Activated naive CD8-positive, alpha-beta T cell treated with anti-CD3 and anti-CD28 coated beads, Interleukin-2, amount 50 U/mL, for 24 hours (primary cell): ENCODE data around the gene ACOX2.
"Not testable (repeated sequence)": the region's sequence is repeated elsewhere in the genome, so short reads cannot be mapped to it uniquely, and the experiment has no call there.

Experiments
- ATAC-seq: fragments of 150-1000 bp; cut with Tn5 transposase; one replicate; pipeline ENCODE4 v1.10.0; 2021
- DNase-seq: peaks from one replicate; pipeline ENCODE4 v3.0.0; 2021
- H3K27ac Mint-ChIP-seq: one replicate; pipeline ENCODE4 v1.8.0; 2021; ENCODE audit warnings: mild to moderate bottlenecking, mixed read lengths
- H3K27me3 Mint-ChIP-seq: one replicate; pipeline ENCODE4 v1.8.0; 2021; ENCODE audit warnings: mixed read lengths
- H3K36me3 Mint-ChIP-seq: one replicate; pipeline ENCODE4 v1.8.0; 2021; ENCODE audit warnings: low read depth, mixed read lengths
- H3K4me1 Mint-ChIP-seq: one replicate; pipeline ENCODE4 v1.8.0; 2021; ENCODE audit warnings: mixed read lengths
- H3K4me3 Mint-ChIP-seq: one replicate; pipeline ENCODE4 v1.8.0; 2021; ENCODE audit warnings: mild to moderate bottlenecking, moderate library complexity, mixed read lengths
- H3K9me3 Mint-ChIP-seq: one replicate; pipeline ENCODE4 v1.8.0; 2021; ENCODE audit warnings: mixed read lengths

ACOX2 gene

GRCh38 chr3:58532794-58533220 lies 4.2 kb downstream of the ACOX2 start:
- Mint-ChIP-seq H3K27ac (peak overlapping the region; percentile 82), H3K36me3 (no peaks in the 10 kb centered on the region), H3K4me3 (peak overlapping the region; percentile 43), H3K4me1 (peaks cover 18% of the 10 kb centered on the region), H3K9me3 (no peaks in the 10 kb centered on the region), H3K27me3 (no peaks in the 10 kb centered on the region)
- peak; percentile 96 for ATAC-seq
- DNase-seq, result peak; percentile 84

GRCh38 chr3:58531956-58532355 lies 5.0 kb downstream of the ACOX2 start:
- peak overlapping the region; percentile 82 for H3K27ac Mint-ChIP-seq
- H3K27me3 Mint-ChIP-seq, result no peaks in the 10 kb centered on the region
- H3K36me3 Mint-ChIP-seq, result no peaks in the 10 kb centered on the region
- DNase-seq, result no peak
- H3K9me3 Mint-ChIP-seq, result no peaks in the 10 kb centered on the region
- H3K4me1 Mint-ChIP-seq, result peaks cover 18% of the 10 kb centered on the region
- H3K4me3 Mint-ChIP-seq, result no peak overlapping the region
- ATAC-seq, result peak; percentile 50

GRCh38 chr3:58531555-58531954 lies 5.4 kb downstream of the ACOX2 start:
- Mint-ChIP-seq H3K4me1 (peaks cover 18% of the 10 kb centered on the region), H3K9me3 (no peaks in the 10 kb centered on the region), H3K27me3 (no peaks in the 10 kb centered on the region), H3K27ac (no peak overlapping the region), H3K4me3 (no peak overlapping the region), H3K36me3 (no peaks in the 10 kb centered on the region)
- no peak for DNase-seq
- no peak for ATAC-seq

GRCh38 chr3:58530354-58530865 lies 6.6 kb downstream of the ACOX2 start:
- H3K4me1 Mint-ChIP-seq, result peaks cover 15% of the 10 kb centered on the region
- no peaks in the 10 kb centered on the region for H3K36me3 Mint-ChIP-seq
- no peak overlapping the region for H3K27ac Mint-ChIP-seq
- H3K27me3 Mint-ChIP-seq, result no peaks in the 10 kb centered on the region
- ATAC-seq, result no peak
- H3K4me3 Mint-ChIP-seq, result no peak overlapping the region
- no peaks in the 10 kb centered on the region for H3K9me3 Mint-ChIP-seq
- DNase-seq, result no peak

- DNase-seq (peak; percentile 22), ATAC-seq (no peak)
- no peaks in the 10 kb centered on the region for H3K36me3 Mint-ChIP-seq
- H3K27ac Mint-ChIP-seq, result no peak overlapping the region
- peaks cover 15% of the 10 kb centered on the region for H3K4me1 Mint-ChIP-seq
- no peak overlapping the region for H3K4me3 Mint-ChIP-seq
- H3K9me3 Mint-ChIP-seq, result no peaks in the 10 kb centered on the region
- H3K27me3 Mint-ChIP-seq, result no peaks in the 10 kb centered on the region
Observed at GRCh38 chr3:58529516-58530353, 7.3 kb downstream of the ACOX2 start.

GRCh38 chr3:58528629-58529028 lies 8.4 kb downstream of the ACOX2 start:
- Mint-ChIP-seq H3K4me3 (no peak overlapping the region), H3K9me3 (no peaks in the 10 kb centered on the region), H3K4me1 (peaks cover 15% of the 10 kb centered on the region), H3K27me3 (no peaks in the 10 kb centered on the region), H3K27ac (no peak overlapping the region), H3K36me3 (no peaks in the 10 kb centered on the region)
- no peak for ATAC-seq
- no peak for DNase-seq

GRCh38 chr3:58527440-58527839 lies 9.6 kb downstream of the ACOX2 start:
- not testable (repeated sequence) for ATAC-seq, DNase-seq, H3K4me1 Mint-ChIP-seq

GRCh38 chr3:58526515-58526957 lies 10.5 kb downstream of the ACOX2 start:
- no peaks in the 10 kb centered on the region for H3K36me3 Mint-ChIP-seq
- H3K9me3 Mint-ChIP-seq, result no peaks in the 10 kb centered on the region
- no peaks in the 10 kb centered on the region for H3K4me1 Mint-ChIP-seq
- no peaks in the 10 kb centered on the region for H3K27me3 Mint-ChIP-seq
- no peak overlapping the region for H3K27ac Mint-ChIP-seq
- ATAC-seq (peak; percentile 65), DNase-seq (no peak)
- H3K4me3 Mint-ChIP-seq, result no peak overlapping the region

More at GRCh38 chr3:58527440-58527839, 9.6 kb downstream of the ACOX2 start:
- H3K36me3 Mint-ChIP-seq, H3K27me3 Mint-ChIP-seq, H3K27ac Mint-ChIP-seq, H3K9me3 Mint-ChIP-seq, H3K4me3 Mint-ChIP-seq: not testable (repeated sequence)

GRCh38 chr3:58524326-58524888 lies 12.6 kb downstream of the ACOX2 start:
- Mint-ChIP-seq H3K4me1 (no peaks in the 10 kb centered on the region), H3K36me3 (no peaks in the 10 kb centered on the region), H3K9me3 (no peaks in the 10 kb centered on the region), H3K4me3 (no peak overlapping the region), H3K27ac (no peak overlapping the region), H3K27me3 (no peaks in the 10 kb centered on the region)
- ATAC-seq (no peak), DNase-seq (no peak)

GRCh38 chr3:58522759-58523425 lies 14.1 kb downstream of the ACOX2 start:
- ATAC-seq, result no peak
- Mint-ChIP-seq H3K4me3 (no peak overlapping the region), H3K36me3 (no peaks in the 10 kb centered on the region), H3K27me3 (no peaks in the 10 kb centered on the region), H3K27ac (no peak overlapping the region), H3K9me3 (no peaks in the 10 kb centered on the region), H3K4me1 (no peaks in the 10 kb centered on the region)
- no peak for DNase-seq

- H3K9me3 Mint-ChIP-seq, result no peaks in the 10 kb centered on the region
- no peaks in the 10 kb centered on the region for H3K27me3 Mint-ChIP-seq
- ATAC-seq, result no peak
- DNase-seq, result no peak
- no peak overlapping the region for H3K4me3 Mint-ChIP-seq
- no peaks in the 10 kb centered on the region for H3K4me1 Mint-ChIP-seq
- no peak overlapping the region for H3K27ac Mint-ChIP-seq
- H3K36me3 Mint-ChIP-seq, result no peaks in the 10 kb centered on the region
Observed at GRCh38 chr3:58521917-58522631, 14.9 kb downstream of the ACOX2 start.

- H3K9me3 Mint-ChIP-seq, result no peaks in the 10 kb centered on the region
- H3K4me1 Mint-ChIP-seq, result no peaks in the 10 kb centered on the region
- no peak overlapping the region for H3K4me3 Mint-ChIP-seq
- DNase-seq (no peak), ATAC-seq (no peak)
- no peak overlapping the region for H3K27ac Mint-ChIP-seq
- H3K27me3 Mint-ChIP-seq, result no peaks in the 10 kb centered on the region
- H3K36me3 Mint-ChIP-seq, result no peaks in the 10 kb centered on the region
Observed at GRCh38 chr3:58521336-58521670, 15.7 kb downstream of the ACOX2 start.

GRCh38 chr3:58520403-58521335 lies 16.3 kb downstream of the ACOX2 start:
- Mint-ChIP-seq H3K9me3 (no peaks in the 10 kb centered on the region), H3K4me3 (no peak overlapping the region), H3K4me1 (no peaks in the 10 kb centered on the region), H3K27ac (no peak overlapping the region), H3K27me3 (no peaks in the 10 kb centered on the region), H3K36me3 (no peaks in the 10 kb centered on the region)
- no peak for DNase-seq
- peak; percentile 36 for ATAC-seq
